Measurements from ENCODE around the gene CRLF2. TPM values are rescaled to one million over a fixed set of nuclear protein-coding genes. Genes with fewer than 3 reads are reported as not detected.
"Not testable (repeated sequence)": the region's sequence is repeated elsewhere in the genome, so short reads cannot be mapped to it uniquely, and the experiment has no call there.

CRLF2 gene
- total RNA-seq, 2 donors from 2014 or later, result not detected

DNA sequence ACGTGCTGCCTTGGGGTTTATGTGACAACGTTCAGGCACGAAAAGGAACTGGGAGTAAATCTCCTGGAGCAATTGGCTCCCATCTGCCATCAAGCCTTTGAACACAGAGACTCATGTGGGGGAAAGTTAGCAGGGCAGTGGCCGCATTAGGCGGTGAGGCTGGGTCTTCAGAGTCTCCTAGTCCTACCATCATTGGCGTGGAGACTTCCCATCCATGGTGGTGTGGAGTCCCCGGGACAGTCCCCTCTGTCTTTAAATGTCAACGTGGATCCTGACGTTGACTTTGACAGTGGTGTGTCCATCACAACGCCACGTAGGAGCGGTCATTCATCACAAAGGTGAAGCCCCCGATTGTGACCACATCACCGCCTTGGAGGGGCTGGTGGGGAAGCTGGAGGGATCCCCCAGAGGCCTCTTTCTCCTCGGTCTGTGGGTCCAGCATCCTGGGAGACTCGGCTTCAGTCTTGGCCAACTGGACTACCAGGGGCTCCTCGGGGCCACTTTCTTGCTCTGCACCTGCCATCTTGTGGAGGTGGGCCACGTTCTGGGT is 21.8 kb downstream of the CRLF2 start:
- Mint-ChIP-seq H3K36me3 (ENCODE audit: low read depth) (no peaks in the 10 kb centered on the region), H3K4me1 (peaks cover 5% of the 10 kb centered on the region), H3K27ac (no peak overlapping the region), H3K4me3 (no peak overlapping the region), H3K9me3 (peaks cover 9% of the 10 kb centered on the region), H3K27me3 (ENCODE audit: insufficient read depth) (no peaks in the 10 kb centered on the region)
- peak; percentile 15 for DNase-seq
- Histone ChIP-seq H3K36me3 (ENCODE audit: control insufficient read depth, insufficient read depth, low read length) (no peaks in the 10 kb centered on the region), H3K27me3 (ENCODE audit: control insufficient read depth, insufficient read depth, low read length, poor library complexity, severe bottlenecking) (no peaks in the 10 kb centered on the region), H3K27ac (ENCODE audit: low read depth, low read length) (no peak overlapping the region), H3K9ac (ENCODE audit: extremely low read depth, low read length, poor library complexity, severe bottlenecking) (no peak overlapping the region), H3K9me3 (ENCODE audit: control insufficient read depth, low read length) (no peaks in the 10 kb centered on the region), H3K4me1 (ENCODE audit: control insufficient read depth, insufficient read depth, low read length) (no peaks in the 10 kb centered on the region), H3K4me3 (ENCODE audit: low read length) (no peak overlapping the region)
- TF ChIP-seq, protein P1, sequence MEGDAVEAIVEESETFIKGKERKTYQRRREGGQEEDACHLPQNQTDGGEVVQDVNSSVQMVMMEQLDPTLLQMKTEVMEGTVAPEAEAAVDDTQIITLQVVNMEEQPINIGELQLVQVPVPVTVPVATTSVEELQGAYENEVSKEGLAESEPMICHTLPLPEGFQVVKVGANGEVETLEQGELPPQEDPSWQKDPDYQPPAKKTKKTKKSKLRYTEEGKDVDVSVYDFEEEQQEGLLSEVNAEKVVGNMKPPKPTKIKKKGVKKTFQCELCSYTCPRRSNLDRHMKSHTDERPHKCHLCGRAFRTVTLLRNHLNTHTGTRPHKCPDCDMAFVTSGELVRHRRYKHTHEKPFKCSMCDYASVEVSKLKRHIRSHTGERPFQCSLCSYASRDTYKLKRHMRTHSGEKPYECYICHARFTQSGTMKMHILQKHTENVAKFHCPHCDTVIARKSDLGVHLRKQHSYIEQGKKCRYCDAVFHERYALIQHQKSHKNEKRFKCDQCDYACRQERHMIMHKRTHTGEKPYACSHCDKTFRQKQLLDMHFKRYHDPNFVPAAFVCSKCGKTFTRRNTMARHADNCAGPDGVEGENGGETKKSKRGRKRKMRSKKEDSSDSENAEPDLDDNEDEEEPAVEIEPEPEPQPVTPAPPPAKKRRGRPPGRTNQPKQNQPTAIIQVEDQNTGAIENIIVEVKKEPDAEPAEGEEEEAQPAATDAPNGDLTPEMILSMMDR (conservative IDR thresholded peaks at IDR 0.05), result no peak
- 82 to 86% methylated on average over 13 to 18 of the region's 18 CpGs for WGBS, 2 experiments (ENCODE audit: insufficient coverage in 1 of 2, insufficient read length in 1 of 2)

- Histone ChIP-seq H3K36me3 (ENCODE audit: control insufficient read depth, insufficient read depth, low read length) (no peaks in the 10 kb centered on the region), H3K9me3 (ENCODE audit: control insufficient read depth, low read length) (no peaks in the 10 kb centered on the region), H3K27ac (ENCODE audit: low read depth, low read length) (no peak overlapping the region), H3K9ac (ENCODE audit: extremely low read depth, low read length, poor library complexity, severe bottlenecking) (no peak overlapping the region), H3K4me1 (ENCODE audit: control insufficient read depth, insufficient read depth, low read length) (no peaks in the 10 kb centered on the region), H3K4me3 (ENCODE audit: low read length) (no peak overlapping the region), H3K27me3 (ENCODE audit: control insufficient read depth, insufficient read depth, low read length, poor library complexity, severe bottlenecking) (no peaks in the 10 kb centered on the region)
- no peak overlapping the region for H3K4me3 Mint-ChIP-seq
- no peaks in the 10 kb centered on the region for H3K36me3 Mint-ChIP-seq (ENCODE audit: low read depth)
- 90 to 100% methylated on average over 7 to 10 of the region's 10 CpGs for whole genome bisulfite sequencing, 2 experiments (ENCODE audit: insufficient coverage in 1 of 2, insufficient read length in 1 of 2)
- peaks cover 5% of the 10 kb centered on the region for H3K4me1 Mint-ChIP-seq
- H3K27ac Mint-ChIP-seq, result no peak overlapping the region
- DNase-seq, result peak; percentile 28
- TF ChIP-seq, protein P1 (conservative IDR thresholded peaks at IDR 0.05), result no peak
- peaks cover 2% of the 10 kb centered on the region for H3K27me3 Mint-ChIP-seq (ENCODE audit: insufficient read depth)
- H3K9me3 Mint-ChIP-seq, result no peaks in the 10 kb centered on the region
Measured at GRCh38 chrX:1185561-1185960, 26.9 kb downstream of the CRLF2 start.

DNA sequence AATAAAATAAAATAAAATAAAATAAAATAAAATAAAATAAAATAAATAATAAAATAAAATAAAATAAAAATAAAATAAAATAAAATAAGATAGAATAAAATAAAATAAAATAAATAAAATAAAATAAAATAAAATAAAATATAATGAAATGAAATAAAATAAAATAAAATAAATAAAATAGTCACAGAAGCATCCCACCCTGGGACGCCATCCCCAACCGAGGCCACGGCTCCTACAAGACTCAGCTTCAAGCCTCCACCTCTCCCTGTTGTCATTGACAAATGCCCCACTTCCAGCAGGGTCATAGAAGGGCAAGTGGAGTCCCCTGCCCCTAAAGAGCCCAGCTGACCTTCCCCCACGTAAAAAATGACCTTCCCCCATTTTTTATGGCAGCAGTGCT is 30.2 kb downstream of the CRLF2 start:
- no peaks in the 10 kb centered on the region for H3K27me3 ChIP-seq (ENCODE audit: control insufficient read depth, insufficient read depth, low read length, poor library complexity, severe bottlenecking)
- WGBS, 2 experiments (ENCODE audit: insufficient coverage in 1 of 2, insufficient read length in 1 of 2), result 29 to 87% methylated on average over 1 to 4 of the region's 4 CpGs
- H3K27ac Mint-ChIP-seq, result no peak overlapping the region
- no peaks in the 10 kb centered on the region for H3K9me3 ChIP-seq (ENCODE audit: control insufficient read depth, low read length)
- H3K4me3 ChIP-seq (ENCODE audit: low read length), result no peak overlapping the region
- H3K4me1 ChIP-seq (ENCODE audit: control insufficient read depth, insufficient read depth, low read length), result no peaks in the 10 kb centered on the region
- no peaks in the 10 kb centered on the region for H3K36me3 ChIP-seq (ENCODE audit: control insufficient read depth, insufficient read depth, low read length)
- H3K9me3 Mint-ChIP-seq, result no peaks in the 10 kb centered on the region
- TF ChIP-seq, protein P1 (conservative IDR thresholded peaks at IDR 0.05), result no peak
- H3K4me1 Mint-ChIP-seq, result peaks cover 6% of the 10 kb centered on the region
- no peak overlapping the region for H3K9ac ChIP-seq (ENCODE audit: extremely low read depth, low read length, poor library complexity, severe bottlenecking)
- no peak overlapping the region for H3K4me3 Mint-ChIP-seq
- H3K36me3 Mint-ChIP-seq (ENCODE audit: low read depth), result no peaks in the 10 kb centered on the region
- peaks cover 2% of the 10 kb centered on the region for H3K27me3 Mint-ChIP-seq (ENCODE audit: insufficient read depth)
- no peak for DNase-seq
- no peak overlapping the region for H3K27ac ChIP-seq (ENCODE audit: low read depth, low read length)

DNA sequence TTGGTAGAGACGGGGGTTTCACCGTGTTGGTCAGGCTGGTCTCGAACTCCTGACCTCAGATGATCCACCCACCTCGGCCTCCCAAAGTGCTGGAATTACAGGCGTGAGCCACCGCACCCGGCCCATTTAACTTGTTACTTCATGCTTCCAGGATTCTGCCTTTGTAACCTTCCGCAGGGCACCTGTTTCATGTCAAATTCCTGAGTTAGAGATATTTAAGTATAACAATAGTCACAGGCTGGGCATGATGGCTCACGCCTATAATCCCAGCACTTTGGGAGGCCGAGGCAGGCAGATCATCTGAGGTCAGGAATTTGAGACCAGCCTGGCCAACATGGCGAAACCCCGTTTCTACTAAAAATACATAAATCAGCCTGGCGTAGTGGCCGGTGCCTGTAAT is 30.8 kb downstream of the CRLF2 start:
- H3K36me3 ChIP-seq (ENCODE audit: control insufficient read depth, insufficient read depth, low read length); H3K4me1 Mint-ChIP-seq; H3K4me3 Mint-ChIP-seq; H3K27me3 Mint-ChIP-seq (ENCODE audit: insufficient read depth); H3K9me3 Mint-ChIP-seq; H3K27ac Mint-ChIP-seq; H3K27ac ChIP-seq (ENCODE audit: low read depth, low read length); H3K36me3 Mint-ChIP-seq (ENCODE audit: low read depth); H3K27me3 ChIP-seq (ENCODE audit: control insufficient read depth, insufficient read depth, low read length, poor library complexity, severe bottlenecking); H3K4me3 ChIP-seq (ENCODE audit: low read length); H3K9ac ChIP-seq (ENCODE audit: extremely low read depth, low read length, poor library complexity, severe bottlenecking); H3K9me3 ChIP-seq (ENCODE audit: control insufficient read depth, low read length); H3K4me1 ChIP-seq (ENCODE audit: control insufficient read depth, insufficient read depth, low read length): not testable (repeated sequence)
- WGBS, 2 experiments (ENCODE audit: insufficient coverage in 1 of 2, insufficient read length in 1 of 2), result 76 to 86% methylated on average over 7 to 14 of the region's 14 CpGs
- DNase-seq, result peak; percentile 30

Measured in endodermal cell (in vitro differentiated cells).